Stimulated activated CD4-positive, alpha-beta T cell treated with anti-CD3 and anti-CD28 coated beads, Interleukin-12 subunit alpha, Interleukin-12 subunit beta, amount 100 ng/mL, for 24 hours (primary cell): ENCODE measurements around the gene ITPR2.

ENCODE experiments used
- DNase-seq, 2 experiments: peaks; one replicate each; pipeline ENCODE4 v3.0.0-alpha.2; 2020; ENCODE audit warnings: low read depth in 2 of 2

ITPR2 gene

DNA sequence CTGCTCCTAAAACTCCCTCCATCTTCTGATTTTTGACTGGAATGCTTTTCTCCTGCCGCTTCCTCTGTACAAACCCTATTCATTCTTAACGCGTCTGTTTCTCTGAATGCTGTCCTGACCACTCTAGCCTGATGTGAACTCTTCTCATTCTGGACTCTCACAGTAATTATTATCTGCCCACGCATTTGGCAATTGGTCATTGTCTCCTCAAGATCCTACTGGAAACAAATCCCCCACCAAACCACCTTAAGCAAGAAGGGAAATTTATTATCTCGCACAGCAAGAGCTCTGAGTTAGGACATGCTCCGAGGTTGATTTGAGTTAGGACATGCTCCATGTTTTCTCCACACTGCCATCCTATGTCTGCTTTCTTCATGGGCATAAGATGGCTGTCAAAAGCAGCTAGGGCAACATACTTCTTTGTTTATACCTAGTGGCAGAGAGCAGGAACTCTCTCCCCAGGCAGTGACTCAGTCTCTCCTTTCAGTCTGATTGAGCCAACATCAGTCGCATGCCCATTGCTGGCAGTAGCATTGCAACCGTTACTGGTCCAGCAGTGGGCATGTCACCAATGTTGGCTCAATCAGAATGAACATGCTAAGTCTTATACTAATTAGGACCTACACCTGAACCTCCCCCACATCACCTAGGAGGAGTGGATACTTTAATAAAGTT, 535.5 kb downstream of the ITPR2 start:
- DNase-seq = no peak

DNA sequence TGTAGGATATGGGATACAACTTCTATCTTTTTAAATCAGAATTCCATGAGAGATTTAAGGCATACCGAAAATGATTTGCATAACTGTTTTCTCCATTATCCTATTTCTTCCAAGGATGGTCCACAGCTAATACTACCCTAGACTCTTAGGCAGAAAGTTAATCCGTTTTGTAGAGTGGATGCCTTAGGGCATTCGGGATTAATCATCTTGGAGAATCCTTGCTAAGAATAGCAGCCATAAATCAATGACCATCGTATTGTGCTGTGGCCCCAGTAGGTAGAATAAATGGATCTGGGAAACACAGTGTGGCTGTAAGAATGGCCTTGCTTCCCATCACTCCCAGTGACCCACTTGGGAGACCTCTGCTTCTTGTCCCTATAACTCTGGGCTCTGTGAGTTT, 538.0 kb downstream of the ITPR2 start:
- no peak for DNase-seq

DNA sequence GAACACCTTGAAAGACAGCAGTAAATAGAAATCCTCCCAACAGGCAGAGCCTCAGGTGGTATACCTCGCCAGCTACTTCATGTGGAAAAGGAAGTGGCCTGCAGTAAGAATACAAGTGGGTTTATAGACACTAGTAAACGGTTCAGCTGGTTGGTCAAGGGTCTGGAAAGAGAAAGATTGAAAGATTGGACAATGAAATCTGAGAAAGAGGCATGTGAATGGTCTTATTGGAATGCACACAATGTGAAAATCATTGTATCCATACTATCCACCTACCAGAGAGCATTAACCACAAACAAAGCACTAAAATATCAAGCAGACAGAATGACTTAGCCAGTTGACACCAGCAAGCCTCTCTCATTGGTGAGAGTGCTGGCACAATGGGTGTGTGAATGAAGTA, 539.4 kb downstream of the ITPR2 start:
- DNase-seq = no peak

DNA sequence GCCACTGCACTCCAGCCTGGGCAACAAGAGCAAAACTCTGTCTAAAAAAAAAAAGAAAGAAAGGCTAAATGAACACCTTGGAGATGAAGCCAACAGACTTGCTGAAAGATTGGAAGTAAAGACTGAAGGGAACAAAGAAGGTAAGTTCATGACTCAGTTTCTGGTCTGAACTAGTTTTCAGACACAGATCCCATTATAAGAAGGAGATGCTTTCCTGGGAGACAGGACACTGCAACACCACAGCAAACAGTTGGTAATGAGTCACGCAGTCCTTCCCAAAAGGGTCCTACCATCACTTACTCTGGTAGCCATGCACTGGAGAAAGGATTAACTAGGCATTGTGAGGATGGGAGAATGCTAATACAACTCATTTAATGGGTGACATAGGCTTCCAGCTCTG, 540.4 kb downstream of the ITPR2 start:
- DNase-seq = no peak

DNA sequence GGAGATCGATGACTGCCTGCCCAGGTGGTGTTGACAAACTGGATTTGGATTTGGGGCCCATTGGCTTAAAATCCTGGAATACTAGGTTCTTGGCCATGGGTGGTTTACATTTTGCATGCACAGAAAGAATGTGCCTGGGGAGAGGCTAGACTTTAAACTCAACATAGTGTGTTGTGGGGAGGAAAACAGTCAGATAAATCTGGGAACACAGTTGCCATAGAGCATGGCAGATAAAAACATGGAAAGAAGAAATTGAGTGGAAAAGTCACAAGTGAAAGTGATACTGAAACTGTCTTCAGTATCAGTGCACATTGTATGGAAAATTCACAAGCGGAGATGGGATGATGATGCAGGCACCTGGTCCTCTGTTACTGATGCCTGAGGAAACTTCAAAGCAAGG, 542.4 kb downstream of the ITPR2 start:
- no peak for DNase-seq

DNA sequence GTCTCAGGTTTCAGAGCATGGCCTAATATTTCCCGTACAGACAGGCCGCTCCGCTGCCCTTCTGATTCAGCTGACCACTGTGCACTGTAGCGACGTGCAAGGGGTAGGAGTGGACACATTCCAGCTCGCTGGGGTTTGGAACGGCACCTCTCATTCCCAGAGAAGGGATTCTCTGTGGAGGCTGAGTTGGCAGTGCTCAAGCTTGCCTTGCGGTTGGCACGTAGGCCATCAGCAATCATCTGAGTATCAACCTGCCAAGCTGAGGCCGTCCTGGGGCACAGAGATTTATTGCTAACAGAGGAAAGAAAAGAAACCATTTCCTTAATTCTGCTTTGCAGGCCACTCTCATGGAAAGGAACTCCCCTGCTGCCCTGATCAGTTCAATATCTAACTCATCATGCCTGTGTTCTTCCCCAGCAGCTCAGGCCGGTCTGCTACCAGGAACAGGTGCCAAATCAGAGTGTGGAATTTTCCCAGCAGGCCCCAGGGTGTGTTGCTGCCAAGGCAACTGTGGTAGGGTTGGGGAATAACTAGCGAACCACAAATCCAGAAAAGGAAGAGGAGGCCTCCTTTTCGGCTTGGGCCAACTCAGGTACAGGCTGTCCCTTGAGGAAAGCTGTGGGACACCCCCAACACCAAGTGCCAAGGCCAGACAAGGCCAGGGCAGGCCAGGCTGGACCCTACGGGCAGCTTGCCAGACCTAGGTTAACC, 545.2 kb downstream of the ITPR2 start:
- no peak for DNase-seq
